Endothelial cell of umbilical vein (primary cell): ENCODE measurements around the gene SPON2. TPM values are rescaled to one million over a fixed set of nuclear protein-coding genes. Genes with fewer than 3 reads are reported as not detected.
A peak's percentile ranks its signal among the peaks of the same experiment; 100 is the strongest.

ENCODE experiments used
- BruUV-seq: library from RNA; stranded (reverse); fragments of 400-500 nt; replicated peaks from 2 replicates; lab custom pipeline; 2021; lab: Mats Ljungman, UMichigan
- CTCF ChIA-PET: fragments of 300-600, 350-600 bp; sonication (Branson Sonifier 250); formaldehyde crosslinking; loops from one replicate; lab custom pipeline; 2021; ENCODE audit warnings: antibody characterized with exemption, inconsistent platforms; lab: Charles Lee
- POLR2A ChIA-PET: fragments of 300-600, 350-600 bp; sonication (Branson Sonifier 250); formaldehyde crosslinking; loops from one replicate; lab custom pipeline; 2021; ENCODE audit warnings: antibody characterized with exemption, inconsistent platforms; lab: Charles Lee
- DNase-seq: peaks from one replicate; pipeline ENCODE4 v3.0.0-alpha.2; 2011; ENCODE audit warnings: low read depth, low spot score
- FAIRE-seq: peaks from 2 replicates; lab custom pipeline; 2011; peaks lifted over from hg19 to GRCh38; lab: Jason Lieb, UNC
- H2AFZ ChIP-seq: 2 replicates; pipeline ENCODE4 v1.6.0; 2012; ENCODE audit warnings: low read depth, low read length, control low read depth, inconsistent platforms
- H3K27ac ChIP-seq: 2 replicates; pipeline ENCODE4 v1.5.1; 2011; ENCODE audit warnings: low read depth, mild to moderate bottlenecking, control low read depth, low read length, moderate library complexity; ENCODE audit not compliant: insufficient read depth
- H3K27me3 ChIP-seq, 2 experiments: 2 replicates each; pipeline versions ENCODE4 v1.6.0 to v1.6.1; 2011; ENCODE audit warnings: low read length in 2 of 2, mixed read lengths in 1 of 2; ENCODE audit not compliant: control insufficient read depth in 2 of 2, insufficient read depth in 2 of 2
- H3K36me3 ChIP-seq, 2 experiments: 2 replicates in 1 of 2; 3 replicates in 1 of 2; pipeline ENCODE4 v1.5.1; 2011; ENCODE audit warnings: low read length in 2 of 2, mild to moderate bottlenecking in 1 of 2, moderate library complexity in 1 of 2; ENCODE audit not compliant: control insufficient read depth in 2 of 2, insufficient read depth in 2 of 2; ENCODE audit errors: extremely low read depth in 1 of 2
- H3K4me1 ChIP-seq: 3 replicates; pipeline ENCODE4 v1.5.1; 2011; ENCODE audit warnings: mild to moderate bottlenecking, low read length; ENCODE audit not compliant: control insufficient read depth, insufficient read depth; ENCODE audit errors: extremely low read depth
- H3K4me2 ChIP-seq: 2 replicates; pipeline ENCODE4 v1.6.1; 2011; ENCODE audit warnings: low read length, control low read depth, mixed read lengths; ENCODE audit not compliant: insufficient read depth
- H3K4me3 ChIP-seq, 3 experiments: fragments of 200-600 bp in 1 of 3; sonication (generic), shearing (Covaris generic) in 1 of 3; replicated peaks in 1 of 3; 2 replicates each; pipeline ENCODE4 v1.5.1; 2011 to 2016; ENCODE audit warnings: control low read depth in 3 of 3, low read length in 3 of 3, mild to moderate bottlenecking in 2 of 3, inconsistent platforms in 1 of 3, low read depth in 1 of 3, moderate library complexity in 1 of 3; ENCODE audit not compliant: insufficient read depth in 1 of 3
- H3K79me2 ChIP-seq: 2 replicates; pipeline ENCODE4 v1.6.0; 2012; ENCODE audit warnings: low read length, inconsistent platforms; ENCODE audit not compliant: control insufficient read depth, insufficient read depth
- H3K9ac ChIP-seq: replicated peaks from 2 replicates; pipeline ENCODE3; 2011; ENCODE audit warnings: low read length, control low read depth; ENCODE audit not compliant: insufficient read depth; ENCODE audit errors: extremely low read depth
- H3K9me1 ChIP-seq: replicated peaks from 3 replicates; pipeline ENCODE4 v1.6.0; 2011; ENCODE audit warnings: mild to moderate bottlenecking, low read length; ENCODE audit not compliant: control insufficient read depth, insufficient read depth; ENCODE audit errors: extremely low read depth
- H3K9me3 ChIP-seq: replicated peaks from 2 replicates; pipeline ENCODE4 v1.5.1; 2012; ENCODE audit warnings: low read length, inconsistent platforms; ENCODE audit not compliant: control insufficient read depth, insufficient read depth
- H4K20me1 ChIP-seq: replicated peaks from 2 replicates; pipeline ENCODE3; 2011; ENCODE audit warnings: mild to moderate bottlenecking, low read length; ENCODE audit not compliant: control insufficient read depth, insufficient read depth; ENCODE audit errors: extremely low read depth
- CTCF ChIP-seq, 2 donors: IDR thresholded peaks; 1 replicate in 1 of 2; 2 replicates in 1 of 2; pipeline ENCODE4 v1.5.1; 2011; ENCODE audit warnings: low read length in 2 of 2, mild to moderate bottlenecking in 2 of 2, moderate library complexity in 2 of 2, control low read depth in 1 of 2, inconsistent platforms in 1 of 2, low read depth in 1 of 2; ENCODE audit not compliant: insufficient read depth in 1 of 2; ENCODE audit errors: extremely low read depth in 1 of 2
- EZH2 ChIP-seq: IDR thresholded peaks from 2 replicates; pipeline ENCODE4 v1.6.1; 2012; ENCODE audit warnings: borderline replicate concordance, low read depth, mild to moderate bottlenecking, moderate library complexity, low read length, inconsistent platforms; ENCODE audit not compliant: severe bottlenecking
- FOS ChIP-seq: IDR thresholded peaks from 2 replicates; pipeline ENCODE4 v1.6.1; 2011; ENCODE audit warnings: mild to moderate bottlenecking, low read length, moderate library complexity, borderline replicate concordance; ENCODE audit not compliant: insufficient read depth
- dilution Hi-C: fragments of 300-500 bp; cut with MboI; formaldehyde crosslinking; loops from one replicate; pipeline ENCODE4 v1.15.0; 2019; ENCODE audit warnings: low sequenced_read_pairs; ENCODE audit not compliant: extremely low pct_ligation_motif_present
- intact Hi-C: fragments of 100-400 bp; cut with micrococcal nuclease; formaldehyde crosslinking; loops from one replicate; pipeline ENCODE4 v1.10.0; 2022
- polyA plus RNA-seq, 4 experiments: library from polyadenylated mRNA; depleted of rRNA in 3 of 4; stranded (reverse) in 3 of 4; unstranded in 1 of 4; fragments of >200 nt; gene quantifications; 2 replicates each; pipeline versions ENCODE4 v1.2.1 to v1.2.3, GENCODE V29; 2011 to 2012; ENCODE audit warnings: missing spikeins in 1 of 4
- total RNA-seq: library from RNA; stranded (reverse); gene quantifications from 2 replicates; pipeline ENCODE4 v1.2.3, GENCODE V29; 2021
- TF ChIP-seq, protein P1 (sequence below): IDR thresholded peaks from 2 replicates; pipeline ENCODE4 v1.6.1; 2011; ENCODE audit not compliant: insufficient read depth, insufficient read length

Gene SPON2
- total and polyA plus RNA-seq, 2 donors (not counting 3 experiments of a cell fraction or from before 2014, with no cell fraction given) = 0.04 TPM; not detected in 1

DNA sequence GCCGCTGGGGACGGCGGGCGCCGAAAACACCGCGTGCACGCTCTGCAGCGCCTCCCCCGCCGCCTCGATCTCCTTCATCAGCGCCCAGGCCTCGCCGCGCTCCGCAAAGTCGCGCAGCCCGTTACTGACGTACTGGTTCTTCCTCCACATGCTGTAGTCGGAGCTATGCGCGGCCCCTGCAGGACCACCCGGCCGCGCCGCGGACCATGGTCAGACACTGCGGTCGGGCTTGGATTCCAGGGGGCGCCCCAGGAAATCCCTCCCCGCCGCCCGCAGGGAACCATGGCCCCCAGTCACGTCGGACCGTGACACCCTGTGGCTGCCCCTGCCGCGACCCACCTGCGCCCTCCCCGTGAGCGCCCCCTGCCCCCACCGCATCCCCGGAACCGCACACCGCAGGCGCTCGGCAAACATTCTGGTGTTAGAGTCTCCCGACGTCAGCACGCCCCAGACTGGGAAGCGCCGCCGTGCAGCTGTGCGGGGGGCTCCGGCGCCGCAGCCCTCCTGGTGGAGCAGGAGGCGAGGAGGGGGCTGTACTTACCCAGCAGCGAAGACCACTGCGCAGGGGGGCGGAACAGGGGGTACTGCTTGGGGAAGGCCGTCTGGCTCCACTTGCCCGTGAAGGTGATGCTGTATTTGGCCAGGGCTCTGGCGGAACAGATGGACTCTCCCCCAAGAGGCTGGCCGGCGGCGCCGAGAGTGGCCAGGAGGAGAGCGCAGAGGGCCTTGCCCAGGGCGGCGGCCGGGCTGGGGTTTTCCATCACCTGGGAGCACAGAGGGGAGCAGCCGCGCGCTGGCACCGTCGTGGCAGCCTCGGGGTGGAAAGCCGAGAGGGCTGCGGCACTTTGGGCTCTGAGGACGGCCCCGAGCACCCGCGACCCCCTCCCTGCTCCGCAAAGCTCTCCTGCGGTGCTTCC is 814 bp downstream of the SPON2 start:
- Histone ChIP-seq H3K9me1 (no peaks in the 10 kb centered on the region), H3K27ac (no peak overlapping the region), H3K9ac (no peak overlapping the region), H3K27me3 (peaks cover 33 to 35% of the 10 kb centered on the region in 2 experiments), H3K9me3 (no peaks in the 10 kb centered on the region), H3K79me2 (no peaks in the 10 kb centered on the region), H3K4me3 (no peak overlapping the region), H3K36me3 (no peaks in the 10 kb centered on the region), H3K4me2 (no peak overlapping the region), H2AFZ (no peak overlapping the region), H3K4me1 (peaks cover 3% of the 10 kb centered on the region), H4K20me1 (no peaks in the 10 kb centered on the region)
- ChIA-PET POLR2A (no interaction called here), CTCF (interaction anchor here (0.8 to 1.2 kb wide), 2 partner anchors 15 to 20 kb away, joined by 3 to 4 read pairs; no protein-coding TSS in a partner anchor)
- intact Hi-C loops = no loop called here
- no TSS peak for BruUV-seq
- dilution Hi-C loops = no loop called here
- no peak for DNase-seq
- TF ChIP-seq, protein P1, sequence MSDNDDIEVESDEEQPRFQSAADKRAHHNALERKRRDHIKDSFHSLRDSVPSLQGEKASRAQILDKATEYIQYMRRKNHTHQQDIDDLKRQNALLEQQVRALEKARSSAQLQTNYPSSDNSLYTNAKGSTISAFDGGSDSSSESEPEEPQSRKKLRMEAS = no peak
- TF ChIP-seq CTCF (IDR thresholded peaks at IDR 0.05; ENCODE audit: extremely low read depth in 1 of 2, insufficient read depth in 1 of 2, low read depth in 1 of 2, low read length in 2 of 2) (no peak), EZH2 (peak; percentile 96), FOS (no peak)
- no peak for FAIRE-seq
